Right hindlimb (tissue), 1 donor: ENCODE measurements around the gene FGF1.

Experiments
- DNase-seq: peaks from one replicate; pipeline ENCODE4 v3.0.0-alpha.2; 2018

FGF1 gene

DNA sequence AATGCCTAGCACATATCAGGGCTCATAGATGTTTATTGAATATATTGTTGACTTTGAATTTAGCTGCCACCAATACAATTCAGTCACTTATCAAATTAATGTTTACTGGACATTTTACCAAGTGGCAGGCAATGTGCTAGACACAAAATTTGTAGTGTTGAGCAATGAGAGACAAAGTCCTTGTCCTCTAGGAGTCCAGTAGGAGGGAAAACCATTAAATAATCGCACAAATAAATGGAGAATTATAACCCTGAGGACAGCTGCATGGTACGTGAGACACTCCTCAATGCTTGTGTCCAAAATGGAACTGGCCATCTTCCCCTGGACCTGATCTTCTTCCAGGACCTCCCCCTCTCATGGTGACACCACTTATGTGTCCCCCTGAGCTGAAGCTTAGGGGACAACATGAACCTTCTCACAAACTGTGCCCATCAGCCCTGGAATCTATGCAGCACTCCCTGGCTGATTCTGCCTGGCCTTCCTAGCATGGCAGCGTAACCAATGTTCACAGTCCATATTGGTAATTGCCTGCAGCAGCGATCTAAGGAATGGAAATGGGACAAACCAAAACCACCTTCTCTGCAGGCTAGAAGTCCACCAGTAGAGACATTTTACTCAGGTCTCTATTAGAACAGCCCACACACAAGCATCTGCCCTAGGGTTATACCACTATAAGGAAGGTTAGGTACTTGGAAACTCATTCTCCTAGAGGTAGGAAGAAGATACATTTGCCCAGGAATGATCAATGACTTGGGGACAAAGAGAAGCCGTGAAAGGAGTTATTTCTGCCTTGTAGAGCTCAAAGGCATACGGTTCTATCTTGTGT lies 75.5 kb downstream of the FGF1 start:
- no peak for DNase-seq

DNA sequence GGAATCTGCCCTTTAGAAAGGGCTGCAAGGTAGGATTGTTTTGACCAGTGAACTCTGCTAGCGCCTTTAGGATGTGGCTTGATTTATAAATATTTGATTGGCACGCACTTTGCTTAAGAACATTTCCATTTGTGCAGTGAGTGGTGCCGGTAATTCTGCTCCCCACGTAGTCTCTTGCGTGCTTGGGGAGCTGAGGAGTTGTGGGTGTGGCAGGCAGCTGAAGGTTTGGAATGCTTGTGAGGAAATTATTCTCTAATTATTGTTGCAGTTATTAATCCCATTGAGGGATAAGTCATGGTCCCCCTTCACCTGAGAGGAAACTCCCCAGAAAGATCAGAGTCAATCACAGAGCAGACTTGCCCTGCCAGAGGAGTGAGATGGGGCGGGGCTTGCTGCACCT lies 76.7 kb downstream of the FGF1 start:
- no peak for DNase-seq

DNA sequence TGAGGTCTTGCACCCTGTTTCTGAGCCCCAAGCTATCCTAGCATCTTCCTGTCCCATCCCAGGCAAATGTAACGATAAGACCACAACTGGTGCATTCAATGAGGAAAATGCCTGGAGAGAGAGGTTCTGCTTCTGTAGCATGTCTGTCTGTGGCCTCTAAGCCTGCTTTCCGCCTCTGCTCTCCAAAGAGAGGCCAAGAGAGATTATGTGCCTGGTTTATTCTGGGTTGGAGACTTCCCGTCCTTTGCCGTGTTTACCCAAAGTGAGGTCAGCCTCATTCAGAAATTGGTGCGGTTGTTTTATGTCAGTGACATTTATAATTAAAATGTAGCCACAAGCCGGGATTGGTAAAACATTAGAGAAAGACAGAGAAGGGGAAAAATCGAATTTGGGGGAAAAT lies 77.8 kb downstream of the FGF1 start:
- no peak for DNase-seq

DNA sequence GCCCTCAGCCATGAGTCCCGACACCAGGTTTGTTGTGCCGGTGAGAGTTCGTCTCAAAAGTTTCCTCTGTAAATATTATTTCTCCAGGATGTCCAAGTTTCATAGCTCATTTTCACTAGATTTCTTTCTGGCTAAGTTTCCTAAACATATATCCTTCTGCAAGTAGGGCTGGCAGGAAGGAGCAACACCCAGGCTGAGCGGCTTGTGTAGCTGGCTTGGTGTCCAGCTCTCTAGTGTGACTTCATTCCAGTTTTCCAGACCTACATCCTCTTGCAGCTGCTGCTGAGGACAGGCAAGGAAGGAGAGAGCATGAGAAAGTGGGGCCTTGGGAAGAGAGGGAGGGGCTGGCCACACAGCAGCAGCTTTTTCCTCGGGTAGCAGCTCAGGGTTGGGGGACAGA lies 80.3 kb downstream of the FGF1 start:
- DNase-seq: peak; percentile 94

DNA sequence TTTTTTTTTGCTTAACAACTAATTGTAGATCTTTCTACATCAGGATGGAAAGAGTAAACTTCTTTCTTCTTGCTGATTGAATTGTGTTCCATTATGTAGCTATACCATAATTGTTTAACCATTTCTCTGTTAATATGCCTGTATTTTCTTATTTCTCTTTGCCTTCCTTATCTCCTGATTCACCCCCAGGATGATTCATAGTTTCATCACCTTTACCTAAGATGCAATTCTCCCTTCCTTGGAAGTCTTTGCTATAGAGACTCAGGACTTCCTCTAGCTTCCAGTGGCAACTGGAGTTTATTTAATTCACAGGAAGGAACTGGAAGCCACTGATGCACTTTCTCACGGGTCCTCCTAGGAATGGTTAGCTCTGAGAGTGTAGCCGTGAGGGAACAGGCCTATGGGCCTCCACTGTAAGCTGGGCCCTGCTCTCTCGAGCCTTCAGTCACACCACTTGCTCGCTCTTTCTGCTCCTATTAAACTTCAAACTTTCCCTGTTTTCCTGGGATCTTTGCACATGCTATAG lies 83.1 kb downstream of the FGF1 start:
- DNase-seq: no peak

DNA sequence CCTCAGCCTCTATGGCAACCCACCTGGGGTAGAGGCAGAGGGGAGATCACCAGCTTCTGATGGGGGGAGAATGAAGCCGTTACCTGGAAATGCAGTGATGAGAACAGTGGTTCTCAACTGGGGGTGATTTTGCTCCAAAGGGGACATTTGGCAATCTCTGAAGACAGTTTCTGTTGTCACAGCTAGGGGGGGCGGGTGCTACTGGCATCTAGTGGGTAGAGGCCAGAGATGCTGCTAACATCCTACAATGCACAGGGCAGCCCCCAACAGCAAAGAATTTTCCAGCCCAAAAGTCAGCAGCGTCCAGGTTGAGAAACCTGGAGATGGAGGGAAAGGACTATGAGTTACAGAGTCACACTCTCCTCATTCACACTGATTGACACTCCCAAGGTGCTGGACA lies 84.5 kb downstream of the FGF1 start:
- DNase-seq: no peak

DNA sequence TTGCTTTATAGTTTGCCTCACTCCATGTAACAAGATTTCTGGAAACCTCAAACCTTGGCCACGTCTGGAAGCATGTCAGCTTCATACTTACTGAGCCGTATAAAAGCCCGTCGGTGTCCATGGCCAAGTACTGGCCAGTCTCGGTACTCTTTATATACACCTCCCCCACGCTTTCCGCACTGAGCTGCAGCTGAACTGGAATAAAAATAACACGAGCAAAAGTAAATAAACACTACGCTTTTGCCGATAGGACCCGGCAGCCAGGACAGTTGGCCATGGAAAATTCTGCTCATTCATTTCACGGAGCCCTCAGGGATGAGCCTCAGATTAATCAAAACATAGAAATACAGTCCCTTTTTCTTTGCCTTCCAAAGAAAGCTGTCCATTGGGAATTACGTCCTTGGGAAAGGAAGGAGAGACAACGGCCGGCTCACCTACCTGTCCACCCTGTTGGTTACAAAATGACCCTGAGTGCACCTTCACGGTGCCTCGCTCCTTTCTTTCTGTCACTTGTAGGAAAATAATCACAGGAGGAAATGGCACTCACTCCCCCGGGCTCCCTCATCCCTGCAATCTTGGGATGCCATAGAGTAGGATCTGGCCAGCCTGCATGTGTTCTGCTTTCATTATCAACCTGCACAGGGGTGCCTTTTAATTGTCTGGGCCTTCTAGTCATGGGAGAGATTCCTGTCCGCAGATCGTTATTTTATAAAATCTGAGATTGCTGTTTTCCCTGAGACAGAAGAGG lies 85.1 kb downstream of the FGF1 start:
- DNase-seq: peak; percentile 81

DNA sequence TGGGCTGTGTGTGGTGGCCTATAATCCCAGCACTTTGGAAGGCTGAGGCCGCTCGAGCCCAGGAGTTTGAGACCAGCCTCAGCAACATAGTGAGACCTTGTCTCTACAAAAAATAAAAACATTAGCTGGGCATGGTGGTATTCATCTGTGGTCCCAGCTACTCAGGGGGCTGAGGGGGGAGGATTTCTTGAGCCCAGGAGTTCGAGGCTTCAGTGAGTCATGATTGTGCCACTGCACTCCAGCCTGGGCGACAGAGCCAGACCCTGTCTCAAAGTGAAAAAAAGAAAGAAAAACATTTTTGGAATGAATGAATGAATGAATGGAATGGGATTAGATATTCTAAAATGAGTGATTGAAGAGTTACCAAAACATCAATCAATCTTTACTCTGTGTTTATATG lies 85.8 kb downstream of the FGF1 start:
- no peak for DNase-seq

DNA sequence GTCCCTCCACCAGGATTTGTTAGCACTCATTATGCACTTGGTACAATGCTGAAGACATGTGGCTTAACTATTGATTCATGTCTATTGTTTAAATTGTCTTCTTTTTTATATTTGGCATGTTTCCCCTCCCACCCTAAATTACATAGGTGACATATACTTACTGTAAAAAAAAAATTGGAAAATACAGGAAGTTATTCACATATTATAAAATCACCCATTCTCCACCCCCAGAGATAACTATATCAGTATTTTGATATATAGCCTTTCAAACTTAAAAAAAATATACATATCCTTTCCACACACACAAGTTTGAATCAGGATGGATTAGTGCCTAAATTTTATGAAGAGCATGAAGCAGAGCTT lies 87.6 kb downstream of the FGF1 start:
- DNase-seq: no peak

DNA sequence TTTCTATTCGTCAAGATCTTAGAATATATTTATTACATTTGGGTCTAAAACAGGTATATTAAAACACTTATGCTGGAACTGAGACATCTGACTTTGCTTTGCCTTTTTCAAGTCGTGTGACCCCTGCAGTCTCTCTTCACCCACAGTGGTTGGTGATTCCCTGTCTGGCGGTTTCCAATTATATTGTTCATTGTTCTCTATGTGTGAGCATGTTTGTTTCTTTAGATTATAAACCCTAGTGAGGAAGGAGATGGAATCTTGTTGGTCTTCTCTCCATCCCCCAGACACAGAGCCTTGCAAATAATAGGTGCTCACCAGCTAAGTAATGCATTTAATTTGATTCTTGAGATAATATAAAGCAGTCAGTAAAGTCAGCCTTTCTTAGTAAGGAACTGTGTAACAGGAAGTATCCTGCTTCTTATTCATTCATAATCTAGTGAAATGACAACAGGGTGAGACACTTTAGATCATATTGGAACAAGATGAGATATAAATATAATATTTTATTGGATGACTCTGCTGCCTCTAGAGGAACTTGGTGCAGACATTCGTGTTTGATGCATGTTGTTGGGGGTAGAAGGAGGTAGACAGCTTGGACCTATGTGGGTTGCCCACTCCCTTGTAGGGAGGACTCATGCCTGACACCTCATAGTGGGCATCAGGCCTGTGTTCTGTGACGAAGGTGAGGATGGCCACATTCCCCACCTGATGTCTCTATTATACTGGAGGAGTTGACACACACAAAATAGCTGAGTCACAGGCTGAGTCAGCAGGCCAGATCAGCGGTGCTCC lies 88.1 kb downstream of the FGF1 start:
- no peak for DNase-seq

DNA sequence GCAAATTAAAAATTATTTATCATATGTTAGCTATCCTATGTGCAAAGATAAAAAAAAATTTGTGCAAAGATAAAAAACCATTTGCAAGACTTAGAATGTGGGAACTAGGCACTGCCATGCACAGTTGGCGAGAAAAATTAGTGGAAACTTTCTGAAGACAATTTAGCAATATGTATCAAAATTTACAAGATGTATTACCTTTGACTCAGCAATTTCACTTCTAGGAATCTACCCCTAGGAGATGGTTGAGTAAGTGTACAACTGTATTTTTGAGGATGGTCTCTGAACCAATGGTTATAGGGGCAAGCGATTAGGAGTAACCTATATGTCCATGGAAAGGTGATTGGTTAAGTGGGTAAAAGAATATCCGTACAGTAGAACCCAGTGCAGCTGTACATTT lies 88.9 kb downstream of the FGF1 start:
- DNase-seq: no peak

DNA sequence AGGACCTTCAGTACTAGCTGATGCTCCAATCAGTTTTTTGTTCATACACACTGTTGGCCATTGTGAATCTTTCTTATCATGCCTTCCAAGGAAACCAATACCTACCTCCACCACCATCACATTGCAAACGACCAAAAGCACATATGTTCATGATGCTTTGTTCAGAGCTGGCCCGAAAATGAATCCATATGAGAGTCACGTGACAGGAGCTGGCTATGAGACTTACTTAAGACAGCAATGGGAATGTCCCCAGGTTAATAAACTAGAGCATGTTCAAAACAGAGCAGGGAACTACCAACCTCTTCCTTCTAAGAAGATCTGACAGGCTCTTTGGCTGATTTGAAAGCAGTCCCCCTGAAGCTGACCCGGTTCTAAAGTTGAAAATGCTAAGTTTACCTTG lies 93.5 kb downstream of the FGF1 start:
- no peak for DNase-seq

DNA sequence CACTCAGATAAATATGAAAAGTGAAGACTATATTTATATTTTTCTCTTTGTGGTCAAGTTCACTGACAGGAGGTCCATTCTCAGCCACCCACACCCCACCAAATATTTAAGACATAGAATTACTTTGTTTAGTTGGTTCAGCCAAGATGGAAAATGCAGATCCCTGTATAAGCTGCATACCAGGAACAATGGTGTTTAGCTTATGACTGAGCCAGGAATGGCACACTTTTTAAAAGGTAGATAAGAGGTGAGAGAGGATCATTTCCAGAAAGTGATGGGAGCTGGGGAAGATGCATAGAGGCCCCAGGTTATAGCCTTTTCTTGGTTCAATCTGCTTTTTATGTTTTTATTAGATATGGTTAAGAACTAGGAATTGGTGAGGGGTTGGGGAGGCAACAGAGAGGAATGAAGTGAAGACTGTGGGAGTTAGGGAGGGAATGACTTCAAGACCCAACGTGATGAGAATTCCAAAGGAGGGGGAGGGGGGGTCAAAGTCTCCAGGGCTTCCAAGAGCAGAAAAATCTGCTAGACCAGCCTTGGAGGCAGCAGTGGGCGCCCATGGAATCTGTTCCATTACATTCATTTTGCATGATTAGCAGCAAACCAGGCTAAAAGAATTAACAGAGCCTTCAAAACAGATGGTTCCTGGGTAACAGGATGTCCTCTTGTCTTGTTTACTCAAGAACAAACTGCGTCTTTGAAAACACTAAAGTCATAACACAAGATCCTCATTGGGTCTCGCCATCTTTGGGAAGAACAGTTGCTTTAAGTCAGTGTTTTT lies 95.2 kb downstream of the FGF1 start:
- DNase-seq: no peak

DNA sequence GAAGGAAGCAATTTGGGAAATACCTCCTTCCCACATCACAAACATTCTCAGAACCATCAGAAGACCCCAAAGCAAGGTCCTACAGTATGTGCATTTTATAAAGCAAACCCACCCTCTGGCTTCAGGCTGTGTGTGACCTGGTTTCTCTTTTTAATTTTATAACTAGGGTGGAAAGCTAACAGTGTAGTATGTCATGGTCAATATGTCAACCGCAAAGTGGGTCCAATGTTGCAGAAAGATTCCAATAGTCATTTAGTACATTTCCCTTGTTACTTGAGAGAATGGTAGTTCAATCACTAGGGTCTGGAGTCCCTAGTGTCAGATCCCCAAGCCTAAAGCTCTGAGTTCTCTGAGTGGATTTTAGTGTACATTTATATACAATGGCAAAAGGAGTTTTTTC lies 96.2 kb downstream of the FGF1 start:
- DNase-seq: no peak

DNA sequence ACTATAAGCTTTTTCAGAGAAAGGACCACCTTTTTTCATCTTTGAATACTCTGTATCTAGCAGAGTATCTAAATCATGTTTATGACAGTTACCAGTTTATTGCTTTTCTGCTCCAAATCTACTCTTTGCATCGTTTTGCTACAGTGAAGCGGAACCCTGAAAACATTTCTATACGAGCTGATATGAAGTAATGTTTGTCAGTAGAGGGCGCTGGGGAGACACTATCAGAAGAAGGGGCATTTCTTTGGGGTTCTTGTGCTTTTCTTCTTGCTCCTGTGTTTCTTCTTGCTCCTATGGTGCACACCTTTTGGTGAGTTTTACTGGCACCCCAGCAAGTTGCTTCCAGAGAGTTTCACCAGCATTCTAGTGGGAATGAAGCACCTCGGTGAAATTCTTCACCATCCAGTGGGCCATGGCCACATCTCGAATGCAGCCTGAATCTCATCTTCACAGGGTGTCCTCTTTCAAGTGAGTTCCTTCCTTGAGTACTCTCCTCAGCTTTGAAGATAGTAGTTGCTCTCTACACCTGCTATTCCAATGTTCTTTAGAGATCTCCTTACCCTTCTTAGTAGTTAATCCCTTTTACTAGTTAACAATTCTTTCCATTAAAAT lies 98.4 kb downstream of the FGF1 start:
- no peak for DNase-seq

DNA sequence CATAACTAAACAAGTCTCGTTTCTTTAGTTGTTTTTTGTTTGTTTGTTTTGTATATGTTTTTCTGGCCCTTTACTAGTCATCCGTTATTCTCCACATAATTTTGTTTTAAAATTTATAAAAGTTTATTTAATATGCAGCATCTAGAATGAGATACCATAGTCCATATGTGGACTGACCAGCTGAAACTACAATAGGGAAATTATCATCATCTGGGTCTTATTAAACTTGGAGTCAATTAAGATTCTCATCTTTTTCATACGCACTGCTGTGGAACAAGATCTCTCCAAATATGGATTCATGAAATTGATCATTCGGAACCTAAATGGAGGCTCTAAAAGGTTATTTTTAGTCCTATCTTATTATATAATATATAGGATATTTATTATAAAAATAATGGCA lies 99.3 kb downstream of the FGF1 start:
- DNase-seq: no peak

DNA sequence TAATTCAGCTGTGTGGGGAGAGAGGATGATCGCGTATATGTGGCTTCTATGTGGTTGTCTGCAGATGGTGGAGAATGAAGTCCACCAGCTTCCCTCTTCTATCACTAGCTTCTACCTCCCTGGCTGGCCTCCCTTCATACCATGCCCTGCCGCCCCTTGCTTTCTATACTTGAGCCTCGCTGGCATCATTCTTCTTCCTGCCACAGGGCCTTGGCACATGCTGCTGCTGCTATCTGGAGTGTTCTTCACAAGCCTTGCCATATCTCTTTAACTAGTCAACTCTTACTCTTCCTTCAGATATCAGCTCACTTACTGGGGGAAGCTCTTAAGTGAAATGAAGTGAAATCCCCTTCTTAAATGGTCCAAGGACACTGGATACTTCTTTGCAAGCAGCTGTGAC lies 100.4 kb downstream of the FGF1 start:
- no peak for DNase-seq

DNA sequence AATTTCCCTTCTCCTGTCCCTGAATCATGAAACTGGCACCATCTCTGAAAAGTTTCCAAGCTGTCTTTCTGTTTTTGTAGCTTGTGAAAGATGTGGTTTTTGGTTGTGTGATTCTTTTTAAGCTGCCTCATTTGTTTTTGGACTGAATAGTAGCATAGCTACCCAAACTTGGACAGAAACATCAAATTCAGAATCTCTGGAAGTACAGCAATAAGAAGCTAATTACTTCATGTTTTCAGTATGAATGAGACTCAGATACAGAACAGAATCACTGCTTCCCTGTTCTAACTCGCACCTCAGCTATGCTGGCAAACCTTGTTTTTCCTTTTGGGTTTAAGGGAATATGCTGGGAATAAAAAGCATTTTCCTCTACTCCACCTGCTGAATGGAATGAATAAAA lies 101.0 kb downstream of the FGF1 start:
- no peak for DNase-seq

DNA sequence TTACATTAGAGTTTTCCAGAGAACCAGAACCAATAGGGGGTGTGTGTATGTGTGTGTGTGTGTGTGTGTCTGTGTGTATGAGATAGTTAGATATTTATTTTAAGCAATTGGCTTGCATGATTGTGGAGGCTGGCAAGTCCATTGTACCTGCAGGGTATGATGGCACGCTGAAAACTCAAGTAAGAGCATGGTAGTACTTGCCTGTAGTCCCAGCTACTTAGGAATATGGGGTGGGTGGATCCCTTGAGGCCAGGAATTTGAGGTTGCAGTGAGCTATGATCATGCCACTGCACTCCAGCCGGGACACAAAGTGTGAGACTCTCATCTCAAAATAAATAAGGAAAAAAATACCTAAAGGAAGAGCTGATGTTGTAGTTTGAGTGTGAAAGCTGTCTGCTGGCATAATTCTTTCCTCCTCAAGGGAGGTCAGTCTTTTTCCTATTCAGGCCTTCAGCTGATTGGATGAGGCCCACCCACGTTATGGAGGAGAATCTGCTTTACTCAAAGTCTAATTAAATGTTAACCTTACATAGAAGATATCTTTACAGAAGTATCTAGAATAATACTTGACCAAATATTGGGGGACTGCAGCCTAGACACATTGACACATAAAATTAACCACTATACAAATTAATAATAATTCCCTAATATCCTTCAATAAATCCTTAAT lies 107.6 kb downstream of the FGF1 start:
- DNase-seq: no peak

DNA sequence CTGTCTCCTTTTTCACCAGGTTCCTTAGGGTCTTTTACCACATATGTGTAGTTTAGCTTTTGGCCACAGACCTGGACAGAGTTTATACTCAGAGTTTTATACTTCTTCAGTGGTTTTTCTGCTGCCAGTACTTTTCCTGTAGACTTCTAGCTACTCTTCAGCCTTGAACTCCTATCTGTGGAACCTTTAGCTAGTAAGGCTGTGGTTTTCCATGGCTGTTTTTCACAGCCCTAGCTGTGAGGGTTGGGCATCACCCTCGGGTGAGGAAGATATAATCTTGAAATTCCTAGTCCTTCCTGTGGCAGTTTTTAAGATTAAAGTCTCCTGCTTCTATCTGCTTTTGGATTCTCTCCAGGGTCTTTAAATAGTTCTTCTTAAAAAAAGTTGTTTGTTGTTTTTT lies 109.1 kb downstream of the FGF1 start:
- DNase-seq: no peak

DNA sequence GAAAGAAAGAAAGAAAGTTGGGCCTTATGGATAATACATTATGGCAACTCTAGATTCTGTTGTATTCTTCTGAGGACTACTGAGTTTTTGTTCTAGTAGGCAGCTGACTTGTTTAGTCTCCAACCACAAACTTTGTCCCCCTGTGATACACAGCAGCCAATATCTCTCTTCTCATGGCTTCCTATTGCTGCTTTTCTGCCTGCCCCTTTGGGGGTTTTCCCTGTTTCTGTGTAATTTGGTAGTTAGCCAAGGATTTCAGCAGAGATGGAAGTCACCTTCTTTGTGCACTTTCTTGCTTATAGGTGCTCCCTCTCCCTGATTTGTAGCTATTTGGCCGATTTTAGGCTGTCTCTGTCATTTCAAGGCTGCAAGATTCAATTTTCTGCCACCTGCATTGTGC lies 109.6 kb downstream of the FGF1 start:
- DNase-seq: no peak

DNA sequence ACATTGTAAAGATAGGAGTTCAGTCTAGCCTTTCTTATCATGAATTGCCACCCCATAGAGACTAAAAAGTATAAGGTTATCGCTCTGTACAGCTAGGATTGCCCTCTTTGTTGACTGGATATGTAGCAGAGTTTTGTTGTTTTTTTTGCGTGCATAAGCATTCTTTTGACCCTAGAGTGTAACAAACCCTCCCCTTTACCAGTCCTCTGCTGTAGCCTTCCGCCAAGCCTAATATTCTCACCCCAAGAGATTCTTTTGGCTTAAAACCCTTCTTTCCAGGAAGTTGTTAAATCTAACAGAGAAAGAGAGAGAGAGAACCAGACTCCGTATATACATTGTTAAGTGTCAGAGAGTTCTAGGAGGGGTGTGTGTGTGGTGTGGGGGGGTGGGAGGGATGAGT lies 113.9 kb downstream of the FGF1 start:
- peak; percentile 54 for DNase-seq
